Naive thymus-derived CD4-positive, alpha-beta T cell (primary cell): Measurements from ENCODE around the gene HDLBP. TPM values are rescaled to one million over a fixed set of nuclear protein-coding genes. Genes with fewer than 3 reads are reported as not detected.

Experiments used
- ATAC-seq: fragments of 150-1000 bp; cut with Tn5 transposase; 2 replicates; pipeline ENCODE4 v1.10.0; 2021; ENCODE audit warnings: mild to moderate bottlenecking, moderate library complexity
- CTCF ChIA-PET: fragments of 350-600 bp; sonication (Branson Sonifier 250); formaldehyde crosslinking; loops from one replicate; lab custom pipeline; 2021; ENCODE audit warnings: antibody characterized with exemption; lab: Charles Lee
- POLR2A ChIA-PET: fragments of 350-600 bp; sonication (Branson Sonifier 250); formaldehyde crosslinking; loops from one replicate; lab custom pipeline; 2021; ENCODE audit warnings: antibody characterized with exemption, inconsistent platforms; lab: Charles Lee
- DNase-seq, 9 donors: peaks; one replicate each; pipeline versions ENCODE4 v3.0.0 to v3.0.0-alpha.2; 2020 to 2022; ENCODE audit warnings: mixed read lengths in 1 of 9
- H3K27ac ChIP-seq: one replicate; pipeline ENCODE4 v1.7.0; 2013; ENCODE audit warnings: mild to moderate bottlenecking, low read depth, low read length, moderate library complexity
- H3K27me3 ChIP-seq, 2 donors: one replicate each; pipeline ENCODE4 v1.7.0; 2013; ENCODE audit warnings: low read length in 2 of 2, mild to moderate bottlenecking in 2 of 2, moderate library complexity in 2 of 2; ENCODE audit not compliant: control insufficient read depth in 2 of 2, insufficient read depth in 2 of 2
- H3K36me3 ChIP-seq, 3 experiments: 1 replicate in 2 of 3; 2 replicates in 1 of 3; pipeline ENCODE4 v1.7.0; 2013; ENCODE audit warnings: low read length in 3 of 3, mild to moderate bottlenecking in 3 of 3, moderate library complexity in 1 of 3; ENCODE audit not compliant: insufficient read depth in 3 of 3, control insufficient read depth in 2 of 3
- H3K4me1 ChIP-seq, 2 donors: one replicate each; pipeline ENCODE4 v1.7.0; 2013; ENCODE audit warnings: low read length in 2 of 2, mild to moderate bottlenecking in 2 of 2, moderate library complexity in 1 of 2; ENCODE audit not compliant: control insufficient read depth in 2 of 2, insufficient read depth in 2 of 2
- H3K4me3 ChIP-seq: 2 replicates; pipeline ENCODE4 v1.7.0; 2013; ENCODE audit warnings: mild to moderate bottlenecking, low read length
- H3K9me3 ChIP-seq, 3 experiments: 1 replicate in 2 of 3; 2 replicates in 1 of 3; pipeline ENCODE4 v1.7.0; 2013; ENCODE audit warnings: low read length in 3 of 3; ENCODE audit not compliant: control insufficient read depth in 2 of 3
- H3K27ac Mint-ChIP-seq, 9 donors: one replicate each; pipeline ENCODE4 v1.8.0; 2020 to 2022; ENCODE audit warnings: mixed read lengths in 9 of 9, mild to moderate bottlenecking in 8 of 9, moderate library complexity in 5 of 9, inconsistent platforms in 2 of 9
- H3K27me3 Mint-ChIP-seq, 5 donors: one replicate each; pipeline ENCODE4 v1.8.0; 2021 to 2022; ENCODE audit warnings: mixed read lengths in 5 of 5, mild to moderate bottlenecking in 1 of 5
- H3K36me3 Mint-ChIP-seq, 5 donors: one replicate each; pipeline ENCODE4 v1.8.0; 2020 to 2022; ENCODE audit warnings: mixed read lengths in 5 of 5, mild to moderate bottlenecking in 3 of 5, inconsistent platforms in 1 of 5
- H3K4me1 Mint-ChIP-seq, 7 donors: one replicate each; pipeline ENCODE4 v1.8.0; 2020 to 2022; ENCODE audit warnings: mixed read lengths in 7 of 7, mild to moderate bottlenecking in 3 of 7, inconsistent platforms in 1 of 7
- H3K4me3 Mint-ChIP-seq, 10 donors: one replicate each; pipeline ENCODE4 v1.8.0; 2020 to 2022; ENCODE audit warnings: mild to moderate bottlenecking in 10 of 10, mixed read lengths in 10 of 10, moderate library complexity in 6 of 10, inconsistent platforms in 2 of 10
- H3K9me3 Mint-ChIP-seq, 11 donors: one replicate each; pipeline ENCODE4 v1.8.0; 2020 to 2022; ENCODE audit warnings: mixed read lengths in 11 of 11, mild to moderate bottlenecking in 4 of 11, inconsistent platforms in 1 of 11, moderate library complexity in 1 of 11
- intact Hi-C, 2 donors: fragments of 100-400 bp; cut with micrococcal nuclease; formaldehyde crosslinking; loops; one replicate each; pipeline ENCODE4 v1.15.1; 2023
- polyA plus RNA-seq, 2 donors: library from polyadenylated mRNA; unstranded; fragments of 300-500 nt; fragmentation: Illumina TruSeq; gene quantifications; one replicate each; pipeline ENCODE4 v1.2.3, GENCODE V29; 2021
- total RNA-seq, 6 experiments: library from RNA in 5 of 6; stranded (reverse) in 5 of 6; gene quantifications; 1 replicate in 5 of 6; 2 replicates in 1 of 6; pipeline ENCODE4 v1.2.3 and lab custom pipeline; 2021 to 2026

The HDLBP gene
- total and polyA plus RNA-seq, 7 experiments from 2014 or later = 42.8 to 231 (median 153) TPM

- no peaks in the 10 kb centered on the region for H3K4me1 ChIP-seq
- Mint-ChIP-seq H3K27me3 (no peaks in the 10 kb centered on the region), H3K4me1 (peaks cover 0 to 10% (median 5%) of the 10 kb centered on the region in 7 donors), H3K4me3 (no peak overlapping the region), H3K9me3 (no peaks in the 10 kb centered on the region), H3K36me3 (peaks cover 0 to 49% (median 16%) of the 10 kb centered on the region in 5 donors), H3K27ac (peak overlapping the region in 2 of 9 donors; percentile 2 to 49)
- no peak for DNase-seq
- intact Hi-C loops = no loop called here
- CTCF ChIA-PET = interaction anchor here (0.6 kb wide), 3 partner anchors 34 to 473 kb away, joined by 3 read pairs; no protein-coding TSS in a partner anchor
- H3K9me3 ChIP-seq = no peaks in the 10 kb centered on the region
- no peak for ATAC-seq
- no peak overlapping the region for H3K27ac ChIP-seq
- H3K27me3 ChIP-seq = no peaks in the 10 kb centered on the region
- peaks cover 0 to 64% (median 12%) of the 10 kb centered on the region in 3 experiments for H3K36me3 ChIP-seq
- POLR2A ChIA-PET = no interaction called here
- no peak overlapping the region for H3K4me3 ChIP-seq
Measured at GRCh38 chr2:241228081-241228859, 87.2 kb downstream of the HDLBP start.

- ATAC-seq (no peak), DNase-seq (no peak)
- Mint-ChIP-seq H3K4me1 (peaks cover 0 to 8% (median 5%) of the 10 kb centered on the region in 7 donors), H3K9me3 (peaks cover 0 to 3% (median 0%) of the 10 kb centered on the region in 11 donors), H3K36me3 (peaks cover 0 to 43% (median 16%) of the 10 kb centered on the region in 5 donors), H3K4me3 (no peak overlapping the region), H3K27me3 (no peaks in the 10 kb centered on the region), H3K27ac (no peak overlapping the region)
- ChIA-PET CTCF (interaction anchor here (0.6 kb wide), 1 partner anchor 473 kb away, joined by 3 read pairs; no protein-coding TSS in a partner anchor), POLR2A (no interaction called here)
- Histone ChIP-seq H3K9me3 (no peaks in the 10 kb centered on the region), H3K27ac (no peak overlapping the region), H3K27me3 (no peaks in the 10 kb centered on the region), H3K4me1 (no peaks in the 10 kb centered on the region), H3K4me3 (no peak overlapping the region), H3K36me3 (peaks cover 0 to 57% (median 9%) of the 10 kb centered on the region in 3 experiments)
- intact Hi-C loops = no loop called here
Measured at GRCh38 chr2:241227594-241227993, 87.9 kb downstream of the HDLBP start.

- DNase-seq = no peak
Measured at GRCh38 chr2:241226723-241227572, 88.5 kb downstream of the HDLBP start.

GRCh38 chr2:241225983-241226382 lies 89.5 kb downstream of the HDLBP start:
- H3K4me3 Mint-ChIP-seq = no peak overlapping the region
- H3K27ac Mint-ChIP-seq = no peak overlapping the region

More at GRCh38 chr2:241226723-241227572, 88.5 kb downstream of the HDLBP start:
- ChIA-PET CTCF (no interaction called here), POLR2A (no interaction called here)
- H3K36me3 Mint-ChIP-seq = peaks cover 0 to 44% (median 16%) of the 10 kb centered on the region in 5 donors
- H3K4me1 ChIP-seq = no peaks in the 10 kb centered on the region
- peaks cover 0 to 51% (median 9%) of the 10 kb centered on the region in 3 experiments for H3K36me3 ChIP-seq
- no peak overlapping the region for H3K4me3 ChIP-seq
- no peak overlapping the region for H3K27ac Mint-ChIP-seq
- H3K27me3 ChIP-seq = no peaks in the 10 kb centered on the region
- H3K9me3 ChIP-seq = no peaks in the 10 kb centered on the region
- H3K9me3 Mint-ChIP-seq = peaks cover 0 to 5% (median 0%) of the 10 kb centered on the region in 11 donors
- intact Hi-C loops = no loop called here
- peaks cover 0 to 8% (median 5%) of the 10 kb centered on the region in 7 donors for H3K4me1 Mint-ChIP-seq
- no peaks in the 10 kb centered on the region for H3K27me3 Mint-ChIP-seq
- H3K4me3 Mint-ChIP-seq = no peak overlapping the region
- no peak for ATAC-seq
- no peak overlapping the region for H3K27ac ChIP-seq

GRCh38 chr2:241225545-241225944 lies 89.9 kb downstream of the HDLBP start:
- ATAC-seq (no peak), DNase-seq (no peak)
- intact Hi-C loops = no loop called here
- H3K4me1 ChIP-seq = no peaks in the 10 kb centered on the region
- Mint-ChIP-seq H3K36me3 (peaks cover 0 to 32% (median 12%) of the 10 kb centered on the region in 5 donors), H3K4me3 (no peak overlapping the region), H3K4me1 (peaks cover 0 to 8% (median 3%) of the 10 kb centered on the region in 7 donors), H3K27ac (no peak overlapping the region), H3K9me3 (peaks cover 0 to 5% (median 0%) of the 10 kb centered on the region in 11 donors), H3K27me3 (no peaks in the 10 kb centered on the region)
- no peak overlapping the region for H3K27ac ChIP-seq
- POLR2A ChIA-PET = interaction anchor here (0.6 kb wide), 1 partner anchor 16 kb away, joined by 3 read pairs; no protein-coding TSS in a partner anchor
- H3K27me3 ChIP-seq = no peaks in the 10 kb centered on the region
- no peaks in the 10 kb centered on the region for H3K9me3 ChIP-seq
- peaks cover 0 to 38% (median 9%) of the 10 kb centered on the region in 3 experiments for H3K36me3 ChIP-seq
- H3K4me3 ChIP-seq = no peak overlapping the region
- CTCF ChIA-PET = interaction anchor here (1.1 kb wide), 1 partner anchor 274 kb away, joined by 3 read pairs; no protein-coding TSS in a partner anchor

More at GRCh38 chr2:241225983-241226382, 89.5 kb downstream of the HDLBP start:
- H3K27me3 Mint-ChIP-seq = no peaks in the 10 kb centered on the region
- H3K36me3 Mint-ChIP-seq = peaks cover 0 to 35% (median 12%) of the 10 kb centered on the region in 5 donors
- no peak for ATAC-seq
- Histone ChIP-seq H3K9me3 (no peaks in the 10 kb centered on the region), H3K4me3 (no peak overlapping the region), H3K27me3 (no peaks in the 10 kb centered on the region), H3K4me1 (no peaks in the 10 kb centered on the region), H3K36me3 (peaks cover 0 to 42% (median 9%) of the 10 kb centered on the region in 3 experiments), H3K27ac (no peak overlapping the region)
- peaks cover 0 to 8% (median 3%) of the 10 kb centered on the region in 7 donors for H3K4me1 Mint-ChIP-seq
- ChIA-PET POLR2A (no interaction called here), CTCF (interaction anchor here (1.1 kb wide), 1 partner anchor 274 kb away, joined by 3 read pairs; no protein-coding TSS in a partner anchor)
- DNase-seq = no peak
- intact Hi-C loops = no loop called here
- peaks cover 0 to 5% (median 0%) of the 10 kb centered on the region in 11 donors for H3K9me3 Mint-ChIP-seq

GRCh38 chr2:241224851-241225438 lies 90.5 kb downstream of the HDLBP start:
- no peak for ATAC-seq
- peaks cover 0 to 5% (median 0%) of the 10 kb centered on the region in 11 donors for H3K9me3 Mint-ChIP-seq
- H3K27ac Mint-ChIP-seq = peak overlapping the region in 2 of 9 donors; percentile 32 to 35

More at GRCh38 chr2:241224851-241225438, 90.5 kb downstream of the HDLBP start:
- H3K27ac ChIP-seq = no peak overlapping the region
- Mint-ChIP-seq H3K27me3 (peaks cover 0 to 3% (median 0%) of the 10 kb centered on the region in 5 donors), H3K4me1 (peaks cover 0 to 8% (median 3%) of the 10 kb centered on the region in 7 donors), H3K36me3 (peaks cover 0 to 27% (median 12%) of the 10 kb centered on the region in 5 donors), H3K4me3 (no peak overlapping the region)
- POLR2A ChIA-PET = interaction anchor here (0.6 kb wide), 1 partner anchor 17 kb away, joined by 3 read pairs; no protein-coding TSS in a partner anchor
- no peaks in the 10 kb centered on the region for H3K9me3 ChIP-seq
- intact Hi-C loops = no loop called here
- no peaks in the 10 kb centered on the region for H3K4me1 ChIP-seq
- CTCF ChIA-PET = no interaction called here
- no peaks in the 10 kb centered on the region for H3K27me3 ChIP-seq
- H3K36me3 ChIP-seq = peaks cover 0 to 32% (median 5%) of the 10 kb centered on the region in 3 experiments
- H3K4me3 ChIP-seq = no peak overlapping the region
- DNase-seq = no peak
